Gastroesophageal sphincter (tissue), 4 donors: ENCODE measurements around the gene DDX28. TPM values are rescaled to one million over a fixed set of nuclear protein-coding genes. Genes with fewer than 3 reads are reported as not detected.
"Not testable (repeated sequence)": the region's sequence is repeated elsewhere in the genome, so short reads cannot be mapped to it uniquely, and the experiment has no call there.

Experiments
- ATAC-seq: fragments of 150-250 bp; one replicate; pipeline ENCODE4 v1.9.1; 2016; ENCODE audit warnings: mild to moderate bottlenecking, moderate library complexity
- H3K27ac ChIP-seq, 4 donors: fragments of 200-600 bp; sonication (generic) in 3 of 4; 1 replicate in 3 of 4; 2 replicates in 1 of 4; pipeline ENCODE4 v1.5.1; 2016 to 2019
- H3K27me3 ChIP-seq: fragments of 200-600 bp; sonication (generic); one replicate; pipeline ENCODE4 v1.5.1; 2019
- H3K36me3 ChIP-seq, 2 donors: fragments of 200-600 bp; sonication (generic); one replicate each; pipeline ENCODE4 v1.5.1; 2019; ENCODE audit warnings: control low read depth in 1 of 2
- H3K4me1 ChIP-seq, 3 donors: fragments of 200-600 bp; sonication (generic); 1 replicate in 2 of 3; 2 replicates in 1 of 3; pipeline ENCODE4 v1.5.1; 2016 to 2019; ENCODE audit warnings: control low read depth in 2 of 3
- H3K4me3 ChIP-seq, 2 donors: fragments of 200-600 bp; sonication (generic); one replicate each; pipeline ENCODE4 v1.5.1; 2019; ENCODE audit warnings: mild to moderate bottlenecking in 1 of 2, moderate library complexity in 1 of 2
- H3K9me3 ChIP-seq, 3 donors: fragments of 200-600 bp; sonication (generic); one replicate each; pipeline ENCODE4 v1.5.1; 2017 to 2019; ENCODE audit warnings: control low read depth in 2 of 3
- CTCF ChIP-seq, 4 experiments: fragments of 200-600 bp in 2 of 4; fragments of 450-650 bp in 2 of 4; sonication (generic) in 1 of 4; IDR thresholded peaks; one replicate each; pipeline ENCODE4 v1.5.1; 2017 to 2019; ENCODE audit warnings: antibody characterized with exemption in 4 of 4, mild to moderate bottlenecking in 2 of 4, moderate library complexity in 2 of 4
- EP300 ChIP-seq: sonication (generic); formaldehyde crosslinking; IDR thresholded peaks from one replicate; pipeline ENCODE4 v1.6.1; 2017; ENCODE audit warnings: antibody characterized with exemption, mild to moderate bottlenecking
- POLR2A ChIP-seq, 2 donors: fragments of 450-650 bp; IDR thresholded peaks; one replicate each; pipeline ENCODE4 v1.6.1; 2017; ENCODE audit warnings: antibody characterized with exemption in 2 of 2, mild to moderate bottlenecking in 2 of 2, moderate library complexity in 1 of 2
- POLR2AphosphoS5 ChIP-seq: sonication (generic); formaldehyde crosslinking; IDR thresholded peaks from one replicate; pipeline ENCODE4 v1.6.1; 2017; ENCODE audit warnings: antibody characterized with exemption
- WGBS, 2 donors: methylation state at CpG; one replicate each; pipeline ENCODE4 v1.1.5; 2018; ENCODE audit warnings: low coverage in 1 of 2; 5-methylcytosine and 5-hydroxymethylcytosine counted together
- total RNA-seq, 4 donors: library from RNA; depleted of rRNA; stranded (reverse); fragments of >200 nt; gene quantifications; one replicate each; pipeline ENCODE4 v1.1.0, GENCODE V29; 2016

The DDX28 gene
- total RNA-seq, 4 donors from 2014 or later, result 6.5 to 10.4 (median 8.0) TPM

GRCh38 chr16:68019167-68019680 is 3.8 kb downstream of the DDX28 start:
- no peak overlapping the region for H3K27ac ChIP-seq
- no peak overlapping the region for H3K4me3 ChIP-seq
- ATAC-seq, result no peak
- no peaks in the 10 kb centered on the region for H3K9me3 ChIP-seq
- WGBS, 2 donors, result 57 to 74% methylated on average over 1 to 7 of the region's 8 CpGs
- peaks cover 0 to 10% of the 10 kb centered on the region in 2 donors for H3K36me3 ChIP-seq
- no peaks in the 10 kb centered on the region for H3K27me3 ChIP-seq
- TF ChIP-seq CTCF (IDR thresholded peaks at IDR 0.05) (no peak), EP300 (no peak)
- H3K4me1 ChIP-seq, result peaks cover 0 to 28% (median 21%) of the 10 kb centered on the region in 3 donors

- no peak for ATAC-seq
- H3K4me3 ChIP-seq, result no peak within 1 kb of the TSS
- no peaks in the 10 kb centered on the region for H3K9me3 ChIP-seq
- H3K4me1 ChIP-seq, result no peaks in the 10 kb centered on the region
- peaks cover 7% of the 10 kb centered on the region for H3K27me3 ChIP-seq
- H3K36me3 ChIP-seq, result no peaks in the 10 kb centered on the region
- WGBS, 2 donors, result 81 to 100% methylated on average over 2 to 3 of the region's 5 CpGs
- no peak for TF ChIP-seq CTCF (IDR thresholded peaks at IDR 0.05)
- no peak for TF ChIP-seq POLR2A (IDR thresholded peaks at IDR 0.05)
- no peak for TF ChIP-seq EP300
- TF ChIP-seq POLR2AphosphoS5, result no peak
- H3K27ac ChIP-seq, result no peak within 1 kb of the TSS
Measured at GRCh38 chr16:68015681-68016080, 7.4 kb downstream of the DDX28 start, which contains the start of gene DPEP2NB. TSS of gene DPEP2NB (minus strand) at chr16:68015911. CDS start at chr16:68015770, 141 bp downstream.

GRCh38 chr16:68013440-68013839 is 9.6 kb downstream of the DDX28 start:
- H3K9me3 ChIP-seq, result no peaks in the 10 kb centered on the region
- no peak for TF ChIP-seq EP300
- no peak for TF ChIP-seq POLR2A (IDR thresholded peaks at IDR 0.05)
- TF ChIP-seq POLR2AphosphoS5, result no peak
- no peak for TF ChIP-seq CTCF (IDR thresholded peaks at IDR 0.05)
- no peak overlapping the region for H3K27ac ChIP-seq
- no peak overlapping the region for H3K4me3 ChIP-seq
- ATAC-seq, result no peak
- H3K4me1 ChIP-seq, result no peaks in the 10 kb centered on the region
- peaks cover 7% of the 10 kb centered on the region for H3K27me3 ChIP-seq
- no peaks in the 10 kb centered on the region for H3K36me3 ChIP-seq
- 56 to 60% methylated on average over 1 of the region's 1 CpG for WGBS, 2 donors

- WGBS, 2 donors, result 74 to 86% methylated on average over 2 to 3 of the region's 4 CpGs
- not testable (repeated sequence) for H3K4me3 ChIP-seq, ATAC-seq
Measured at GRCh38 chr16:68009872-68010271, 13.2 kb downstream of the DDX28 start.

DNA sequence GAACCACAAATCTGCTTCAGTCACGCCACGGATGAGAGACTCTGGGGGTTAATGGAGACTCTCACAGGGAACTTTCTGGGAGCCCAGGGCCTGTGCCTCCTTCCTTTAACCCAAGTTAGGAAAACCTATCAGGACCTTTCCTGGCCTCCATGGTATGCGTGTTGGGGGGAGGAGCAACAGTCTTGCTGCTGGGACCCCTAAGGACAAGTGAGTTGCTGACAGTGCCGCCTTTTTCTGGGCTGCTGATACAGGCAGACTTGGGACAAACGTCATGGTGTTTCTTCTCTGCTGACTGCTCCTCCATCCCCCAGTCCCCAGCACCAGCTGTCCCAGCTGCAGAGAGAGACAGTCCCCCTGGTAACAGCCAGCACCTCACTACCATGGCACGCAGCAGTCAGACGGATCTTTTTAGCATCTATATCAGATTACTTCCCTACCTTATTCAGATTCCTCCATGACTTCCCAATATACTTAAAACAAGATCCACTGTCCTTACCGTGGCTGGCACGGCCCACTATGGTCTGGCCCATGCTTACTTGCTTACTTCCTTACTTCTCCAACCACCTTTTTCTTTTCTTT is 13.8 kb downstream of the DDX28 start:
- H3K4me1 ChIP-seq, result no peaks in the 10 kb centered on the region
- no peak for TF ChIP-seq EP300
- TF ChIP-seq POLR2A (IDR thresholded peaks at IDR 0.05), result no peak
- no peak for TF ChIP-seq CTCF (IDR thresholded peaks at IDR 0.05)
- no peak for TF ChIP-seq POLR2AphosphoS5
- ATAC-seq, result no peak
- peaks cover 7% of the 10 kb centered on the region for H3K27me3 ChIP-seq
- WGBS, 2 donors, result 42 to 54% methylated on average over 4 to 5 of the region's 9 CpGs
- no peaks in the 10 kb centered on the region for H3K9me3 ChIP-seq
- H3K36me3 ChIP-seq, result no peaks in the 10 kb centered on the region
- H3K4me3 ChIP-seq, result no peak overlapping the region
- no peak overlapping the region for H3K27ac ChIP-seq

More at GRCh38 chr16:68009872-68010271, 13.2 kb downstream of the DDX28 start:
- not testable (repeated sequence) for H3K4me1 ChIP-seq, H3K36me3 ChIP-seq, H3K27ac ChIP-seq, H3K27me3 ChIP-seq, H3K9me3 ChIP-seq
